Measurements from ENCODE around the gene ZNF148. TPM values are rescaled to one million over a fixed set of nuclear protein-coding genes. Genes with fewer than 3 reads are reported as not detected.

Gene ZNF148
- total RNA-seq, 1 experiment from 2014 or later, result 47.8 TPM

GRCh38 chr3:125353128-125353527 lies 22.0 kb downstream of the ZNF148 start:
- Histone ChIP-seq H3K9me3 (ENCODE audit: low read depth, low read length, poor library complexity, severe bottlenecking) (peaks cover 4% of the 10 kb centered on the region), H3K4me1 (ENCODE audit: insufficient read depth, low read length, poor library complexity, severe bottlenecking) (peaks cover 3% of the 10 kb centered on the region), H3K27ac (ENCODE audit: low read depth, low read length, poor library complexity, severe bottlenecking) (no peak overlapping the region), H3K36me3 (ENCODE audit: insufficient read depth, low read length, poor library complexity, severe bottlenecking) (peaks cover 3% of the 10 kb centered on the region), H3K27me3 (replicated peaks; ENCODE audit: insufficient read depth, low read depth, low read length, poor library complexity) (no peaks in the 10 kb centered on the region), H3K4me3 (ENCODE audit: low read depth, low read length, poor library complexity, severe bottlenecking) (no peak overlapping the region)
- ChIA-PET POLR2A (ENCODE audit: low non-redundant PET) (no interaction called here), CTCF (no interaction called here)
- DNase-seq (ENCODE audit: low spot score), result no peak
- TF ChIP-seq EZH2 (IDR thresholded peaks at IDR 0.05; ENCODE audit: borderline replicate concordance, low read depth, low read length, poor library complexity, severe bottlenecking) (no peak), CTCF (conservative IDR thresholded peaks at IDR 0.05; ENCODE audit: low read depth, low read length) (no peak)
- no TSS peak for BruUV-seq (replicated peaks)
- intact Hi-C loops (cut with micrococcal nuclease; ENCODE audit: unreplicated experiment), result no loop called here

GRCh38 chr3:125351814-125352456 lies 23.2 kb downstream of the ZNF148 start:
- H3K9me3 ChIP-seq (ENCODE audit: low read depth, low read length, poor library complexity, severe bottlenecking), result peaks cover 9% of the 10 kb centered on the region
- no peak for DNase-seq (ENCODE audit: low spot score)
- H3K4me1 ChIP-seq (ENCODE audit: insufficient read depth, low read length, poor library complexity, severe bottlenecking), result peaks cover 3% of the 10 kb centered on the region
- H3K27me3 ChIP-seq (replicated peaks; ENCODE audit: insufficient read depth, low read depth, low read length, poor library complexity), result no peaks in the 10 kb centered on the region
- H3K4me3 ChIP-seq (ENCODE audit: low read depth, low read length, poor library complexity, severe bottlenecking), result no peak overlapping the region
- CTCF ChIA-PET, result no interaction called here
- intact Hi-C loops (cut with micrococcal nuclease; ENCODE audit: unreplicated experiment), result no loop called here
- H3K36me3 ChIP-seq (ENCODE audit: insufficient read depth, low read length, poor library complexity, severe bottlenecking), result peaks cover 3% of the 10 kb centered on the region
- no TSS peak for BruUV-seq (replicated peaks)
- peak overlapping the region; percentile 19 for H3K27ac ChIP-seq (ENCODE audit: low read depth, low read length, poor library complexity, severe bottlenecking)
- TF ChIP-seq EZH2 (IDR thresholded peaks at IDR 0.05; ENCODE audit: borderline replicate concordance, low read depth, low read length, poor library complexity, severe bottlenecking) (no peak), CTCF (conservative IDR thresholded peaks at IDR 0.05; ENCODE audit: low read depth, low read length) (no peak)
- POLR2A ChIA-PET (ENCODE audit: low non-redundant PET), result interaction anchor here (0.6 kb wide), 1 partner anchor 576 kb away, joined by 5 read pairs; no protein-coding TSS in a partner anchor

- Histone ChIP-seq H3K27me3 (replicated peaks; ENCODE audit: insufficient read depth, low read depth, low read length, poor library complexity) (no peaks in the 10 kb centered on the region), H3K4me3 (ENCODE audit: low read depth, low read length, poor library complexity, severe bottlenecking) (no peak overlapping the region), H3K27ac (ENCODE audit: low read depth, low read length, poor library complexity, severe bottlenecking) (no peak overlapping the region), H3K9me3 (ENCODE audit: low read depth, low read length, poor library complexity, severe bottlenecking) (peaks cover 17% of the 10 kb centered on the region), H3K4me1 (ENCODE audit: insufficient read depth, low read length, poor library complexity, severe bottlenecking) (no peaks in the 10 kb centered on the region), H3K36me3 (ENCODE audit: insufficient read depth, low read length, poor library complexity, severe bottlenecking) (peaks cover 8% of the 10 kb centered on the region)
- no TSS peak for BruUV-seq (replicated peaks)
- intact Hi-C loops (cut with micrococcal nuclease; ENCODE audit: unreplicated experiment), result no loop called here
- ChIA-PET CTCF (no interaction called here), POLR2A (ENCODE audit: low non-redundant PET) (no interaction called here)
- no peak for TF ChIP-seq CTCF (conservative IDR thresholded peaks at IDR 0.05; ENCODE audit: low read depth, low read length)
- no peak for TF ChIP-seq EZH2 (IDR thresholded peaks at IDR 0.05; ENCODE audit: borderline replicate concordance, low read depth, low read length, poor library complexity, severe bottlenecking)
- no peak for DNase-seq (ENCODE audit: low spot score)
Observed at GRCh38 chr3:125351152-125351551, 24.0 kb downstream of the ZNF148 start.
